Stimulated activated CD8-positive, alpha-beta memory T cell treated with anti-CD3 and anti-CD28 coated beads, Interleukin-7, amount 100 ng/mL, for 48 hours (primary cell): ENCODE measurements around the gene TTLL3.
"Not testable (repeated sequence)": the region's sequence is repeated elsewhere in the genome, so short reads cannot be mapped to it uniquely, and the experiment has no call there.

Experiments used
- DNase-seq, 2 donors: peaks; one replicate each; pipeline ENCODE4 v3.0.0-alpha.2; 2020; ENCODE audit warnings: low read depth in 1 of 2; ENCODE audit errors: extremely low read depth in 1 of 2

The TTLL3 gene, protein sequence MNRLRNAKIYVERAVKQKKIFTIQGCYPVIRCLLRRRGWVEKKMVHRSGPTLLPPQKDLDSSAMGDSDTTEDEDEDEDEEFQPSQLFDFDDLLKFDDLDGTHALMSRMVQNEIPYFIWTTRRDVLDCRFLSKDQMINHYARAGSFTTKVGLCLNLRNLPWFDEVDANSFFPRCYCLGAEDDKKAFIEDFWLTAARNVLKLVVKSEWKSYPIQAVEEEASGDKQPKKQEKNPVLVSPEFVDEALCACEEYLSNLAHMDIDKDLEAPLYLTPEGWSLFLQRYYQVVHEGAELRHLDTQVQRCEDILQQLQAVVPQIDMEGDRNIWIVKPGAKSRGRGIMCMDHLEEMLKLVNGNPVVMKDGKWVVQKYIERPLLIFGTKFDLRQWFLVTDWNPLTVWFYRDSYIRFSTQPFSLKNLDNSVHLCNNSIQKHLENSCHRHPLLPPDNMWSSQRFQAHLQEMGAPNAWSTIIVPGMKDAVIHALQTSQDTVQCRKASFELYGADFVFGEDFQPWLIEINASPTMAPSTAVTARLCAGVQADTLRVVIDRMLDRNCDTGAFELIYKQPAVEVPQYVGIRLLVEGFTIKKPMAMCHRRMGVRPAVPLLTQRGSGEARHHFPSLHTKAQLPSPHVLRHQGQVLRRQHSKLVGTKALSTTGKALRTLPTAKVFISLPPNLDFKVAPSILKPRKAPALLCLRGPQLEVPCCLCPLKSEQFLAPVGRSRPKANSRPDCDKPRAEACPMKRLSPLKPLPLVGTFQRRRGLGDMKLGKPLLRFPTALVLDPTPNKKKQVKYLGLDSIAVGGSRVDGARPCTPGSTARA

DNA sequence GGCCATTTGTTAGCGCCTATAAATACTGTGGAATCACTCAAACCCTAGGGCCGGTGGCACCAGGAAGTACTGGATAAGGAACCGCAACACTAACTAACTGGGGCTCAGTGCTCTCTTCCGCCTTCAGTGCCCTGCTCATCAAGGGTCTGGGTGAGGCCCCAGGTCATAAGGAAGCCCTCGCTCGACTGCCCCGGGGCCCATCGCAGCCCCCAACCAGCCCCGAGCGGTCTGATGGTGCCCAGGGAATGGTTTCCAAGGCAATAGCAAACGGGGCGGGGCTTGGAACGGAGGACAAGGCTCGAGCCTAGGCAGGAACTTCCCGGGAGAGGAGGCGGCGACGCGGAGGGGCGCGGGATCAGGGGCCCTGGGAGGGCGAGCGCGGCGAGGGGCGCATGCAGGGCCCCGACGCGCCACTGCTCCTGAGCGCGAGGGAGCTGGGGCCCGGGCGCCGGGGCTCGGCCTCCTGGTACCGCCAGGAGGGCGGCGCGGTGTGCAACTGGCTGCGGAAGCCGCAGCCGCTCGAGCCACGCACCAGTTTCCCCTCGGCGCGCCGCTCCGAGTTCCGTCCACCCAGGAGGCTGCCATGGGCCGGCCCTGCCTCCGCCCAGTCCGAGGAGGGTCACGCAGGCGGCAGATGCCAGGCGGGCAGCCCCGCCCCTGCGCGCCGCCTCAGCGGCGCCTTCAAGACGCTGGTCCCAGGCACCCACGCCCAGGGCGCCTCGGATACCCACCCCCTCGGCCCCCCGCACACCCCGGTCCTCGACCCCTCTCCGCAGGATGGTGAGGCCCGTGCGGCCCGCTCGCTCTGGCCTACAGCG lies at the start of gene TTLL3:
Gene TTLL3 (plus strand): TSS at position 648 of the 818 bp plus-strand sequence. CDS start 400 bp downstream, outside the sequence.
- DNase-seq: peak in 1 of 2 donors; percentile 21

DNA sequence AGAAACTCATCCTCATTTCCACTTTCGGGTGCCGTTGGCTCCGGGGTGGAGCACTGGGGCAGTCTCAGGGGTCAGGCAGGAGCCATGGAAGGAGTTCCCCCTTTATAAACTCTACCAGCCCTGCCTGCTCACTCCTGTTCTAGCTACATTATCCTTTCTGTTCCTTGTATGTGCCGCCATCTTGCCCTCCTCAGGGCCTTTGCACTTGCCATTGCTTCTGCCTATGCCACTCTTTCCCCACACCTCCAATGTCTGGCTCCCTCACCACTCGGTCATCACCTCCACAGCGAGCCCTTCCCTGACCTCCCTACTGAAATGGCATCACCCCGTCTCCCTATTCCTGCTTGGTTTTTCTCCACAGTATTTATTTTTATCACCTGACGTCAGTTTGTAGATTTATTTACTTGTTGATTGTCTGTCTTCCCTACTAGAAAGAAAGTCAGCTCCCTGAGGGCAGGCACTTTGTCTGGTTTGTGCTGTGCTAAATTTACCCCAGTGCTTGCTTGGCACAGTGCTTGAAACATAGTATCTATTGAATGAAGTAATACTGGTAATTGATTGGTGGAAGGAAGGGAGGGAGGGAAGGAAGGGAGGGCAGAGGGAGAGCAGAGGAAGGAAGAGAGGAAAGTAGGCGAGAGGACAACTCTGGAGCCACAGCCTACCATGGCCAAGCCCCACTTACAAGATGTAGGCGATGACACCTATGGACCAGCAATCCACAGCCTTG lies 49.1 kb upstream of the TTLL3 start:
- DNase-seq: no peak

GRCh38 chr3:9761919-9762318 lies 48.1 kb upstream of the TTLL3 start:
- DNase-seq: no peak

DNA sequence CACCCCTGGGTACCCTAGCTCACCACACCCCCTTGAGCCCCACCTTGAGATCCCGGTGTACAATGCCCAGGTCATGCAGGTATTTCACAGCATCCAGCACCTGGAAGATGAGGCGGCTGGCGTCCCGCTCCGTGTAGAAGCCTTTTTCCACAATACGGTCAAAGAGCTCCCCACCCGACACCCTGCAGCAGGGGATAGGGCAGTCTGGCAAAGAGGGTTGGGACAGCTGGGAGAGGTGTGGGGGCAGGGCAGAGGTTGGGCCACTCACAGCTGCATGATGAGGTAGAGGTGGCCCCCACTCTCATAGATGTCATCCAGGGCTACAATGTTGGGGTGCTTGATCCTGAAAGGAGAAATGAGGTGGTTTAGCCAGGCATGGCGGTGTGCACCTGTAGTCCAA lies 47.2 kb upstream of the TTLL3 start:
- DNase-seq: no peak

- no peak for DNase-seq
Observed at GRCh38 chr3:9765865-9766264, 44.2 kb upstream of the TTLL3 start.

DNA sequence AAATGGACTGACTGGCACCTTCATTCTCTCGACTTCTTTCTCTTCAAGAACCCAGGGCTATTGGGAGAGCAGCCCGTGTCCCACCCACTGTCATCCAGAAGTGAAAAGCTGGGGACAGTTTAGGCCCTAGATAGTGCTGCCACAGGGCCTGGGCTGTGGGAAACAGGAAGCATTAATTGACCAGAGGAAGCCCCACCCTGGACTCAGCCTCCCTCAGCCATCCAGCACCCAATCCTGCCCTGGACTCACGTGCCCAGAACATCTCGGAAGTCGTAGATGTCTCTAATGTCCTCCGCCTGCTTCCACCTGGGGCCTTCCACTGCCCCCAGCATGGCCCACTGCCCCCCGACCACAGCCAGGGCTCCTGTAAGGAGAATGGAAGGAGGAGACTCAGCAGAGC lies 42.6 kb upstream of the TTLL3 start:
- DNase-seq: no peak

DNA sequence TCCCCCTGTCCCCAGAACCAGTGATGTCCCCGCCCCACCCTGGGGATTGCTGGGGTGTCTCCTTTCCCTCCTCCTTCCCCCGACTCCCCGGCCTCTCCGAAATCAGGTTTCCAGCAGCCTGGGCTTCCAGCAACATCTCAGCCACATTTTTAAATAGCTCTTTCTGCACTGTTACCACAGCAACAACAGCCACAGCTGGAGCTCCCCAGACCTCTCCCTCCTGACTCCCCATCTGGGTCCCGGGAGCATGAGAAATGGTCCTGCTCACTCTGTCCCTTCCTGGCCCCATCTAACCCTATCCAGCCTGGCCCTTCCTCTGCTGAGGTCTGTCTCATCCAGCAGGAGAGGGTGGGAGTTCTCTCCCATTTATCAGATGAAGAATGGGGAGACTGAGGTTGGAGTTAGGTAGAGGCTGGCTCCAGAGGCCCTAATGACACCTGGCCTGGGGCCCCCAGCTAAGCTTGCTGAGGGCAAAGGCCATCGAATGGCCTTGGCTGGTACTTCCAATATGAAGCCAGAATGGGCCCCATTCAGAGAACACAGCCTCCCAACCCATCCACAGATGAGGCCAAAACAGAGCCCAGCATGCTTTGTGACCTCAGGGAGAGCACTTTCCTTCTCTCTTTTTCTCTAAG lies 41.8 kb upstream of the TTLL3 start:
- no peak for DNase-seq

GRCh38 chr3:9769012-9769411 lies 41.0 kb upstream of the TTLL3 start:
- DNase-seq: no peak

- no peak for DNase-seq
Observed at GRCh38 chr3:9769426-9770275, 40.4 kb upstream of the TTLL3 start, which contains the start of gene CAMK1. CAMK1 (minus strand) TSS chr3:9769947; CDS start chr3:9767749, 2,198 bp downstream.

DNA sequence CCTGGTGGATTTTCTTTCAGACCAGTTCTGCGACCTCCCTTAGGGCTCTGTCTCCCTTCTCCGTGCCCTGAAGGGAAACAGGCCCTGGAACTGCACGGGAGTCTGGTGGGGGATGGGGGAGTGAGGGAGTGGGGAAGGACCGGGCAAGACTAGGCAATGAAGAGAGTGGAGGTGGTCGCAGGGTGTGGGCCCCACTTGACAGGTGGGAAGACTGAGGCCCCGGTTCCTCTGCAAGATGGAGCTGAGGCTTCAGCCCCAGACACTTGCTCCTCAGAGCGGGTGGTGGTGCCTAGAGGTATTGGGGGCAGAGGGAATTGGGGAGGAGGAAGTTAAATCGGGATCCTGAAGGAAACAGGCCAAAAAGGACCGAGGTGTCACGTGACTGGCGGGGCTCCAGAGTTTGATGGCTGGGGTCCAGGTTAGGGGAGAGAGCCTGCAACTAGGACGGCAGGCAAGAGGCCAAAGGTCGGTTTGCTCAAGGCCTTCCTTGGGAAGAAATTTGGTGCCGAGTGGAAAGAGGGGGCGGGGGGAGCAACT lies 39.7 kb upstream of the TTLL3 start:
- no peak for DNase-seq

DNA sequence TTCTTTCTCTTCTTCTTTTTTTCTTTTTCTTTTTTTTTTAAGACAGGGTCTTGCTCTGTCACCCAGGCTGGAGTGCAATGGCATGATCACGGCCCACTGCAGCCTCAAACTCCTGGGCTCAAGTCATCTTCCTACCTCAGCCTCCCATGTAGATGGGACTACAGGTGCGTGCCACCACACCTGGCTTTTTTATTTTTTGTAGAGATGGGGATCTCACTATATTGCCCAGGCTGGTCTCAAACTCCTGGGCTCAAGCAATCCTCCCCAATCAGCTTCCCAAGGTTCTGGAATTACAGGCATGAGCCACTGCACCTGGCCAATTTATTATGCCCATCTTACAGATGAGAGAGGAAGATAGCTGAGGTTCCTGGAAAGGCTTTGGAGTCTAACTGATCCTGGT lies 39.1 kb upstream of the TTLL3 start:
- DNase-seq: not testable (repeated sequence)

- DNase-seq: no peak
Observed at GRCh38 chr3:9776896-9777693, 33.0 kb upstream of the TTLL3 start.

GRCh38 chr3:9777694-9778021 lies 32.4 kb upstream of the TTLL3 start:
- DNase-seq: no peak

DNA sequence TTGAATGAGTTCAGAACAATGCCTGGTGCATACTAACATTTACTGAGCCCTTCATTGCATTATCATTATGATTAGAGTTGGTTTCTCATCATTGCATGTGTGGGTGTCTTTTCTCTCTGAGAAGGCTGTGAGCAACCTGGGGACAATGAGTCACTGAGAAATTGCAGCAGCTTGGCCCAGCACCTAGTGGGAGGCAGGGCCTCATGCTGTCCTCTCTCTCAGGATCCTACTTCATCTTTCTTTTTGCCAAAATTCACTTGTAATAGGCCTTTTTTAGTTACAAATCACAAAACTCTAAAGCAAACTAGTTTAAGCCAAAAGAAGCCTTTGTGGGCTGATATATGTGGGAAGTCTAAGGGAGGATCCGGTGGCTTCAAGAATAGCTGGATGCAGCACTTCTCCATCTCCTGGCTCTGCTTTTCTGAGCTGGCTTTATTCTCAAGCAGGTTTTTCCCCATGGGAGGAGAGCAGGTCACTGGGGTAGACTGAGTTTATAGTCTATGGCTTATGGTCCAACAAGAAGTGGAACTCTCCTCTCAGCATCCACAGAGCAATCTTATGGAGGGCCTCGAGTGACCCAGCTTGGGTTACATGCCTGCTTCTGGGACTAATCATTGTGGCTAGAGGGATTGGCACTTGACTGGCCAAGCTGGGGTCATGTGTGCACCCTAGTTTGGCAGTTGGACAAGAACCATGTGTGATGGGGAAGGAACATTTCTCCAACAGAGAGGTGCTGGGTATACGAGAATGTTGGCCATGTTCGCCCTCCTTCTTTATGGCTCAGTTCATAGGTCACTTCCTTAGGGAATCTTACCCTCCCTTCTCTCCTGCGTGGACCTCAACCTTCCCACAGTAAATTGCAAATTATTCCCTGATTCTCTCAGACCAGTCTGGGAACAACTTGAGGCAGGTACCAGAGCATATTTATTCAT lies 31.7 kb upstream of the TTLL3 start:
- DNase-seq: peak in 1 of 2 donors; percentile 71

DNA sequence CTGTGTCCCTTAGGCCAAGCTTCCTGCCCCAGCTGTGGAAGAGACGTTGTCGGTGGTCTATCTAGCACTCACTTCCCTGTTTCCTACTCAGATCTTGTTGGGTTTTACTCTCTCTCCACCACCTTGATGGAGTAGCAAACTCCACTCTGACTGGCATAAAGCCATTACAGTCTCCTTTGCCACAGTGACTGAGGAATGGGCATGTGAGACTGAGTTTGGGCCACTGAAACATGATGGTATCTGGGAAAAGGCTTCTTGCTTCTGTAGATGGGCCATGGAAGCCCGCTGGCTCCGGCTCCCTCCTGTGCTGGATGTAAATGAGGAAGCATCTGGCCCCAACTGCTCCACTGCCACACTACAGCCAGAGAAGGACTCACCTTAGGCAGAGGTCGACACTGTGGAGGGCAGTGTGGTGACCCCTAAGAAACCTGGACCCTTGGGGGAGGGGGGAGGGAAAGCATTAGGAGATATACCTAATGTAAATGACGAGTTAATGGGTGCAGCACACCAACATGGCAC lies 30.9 kb upstream of the TTLL3 start:
- no peak for DNase-seq

- DNase-seq: peak in 1 of 2 donors; percentile 63
Observed at GRCh38 chr3:9779721-9780457, 30.2 kb upstream of the TTLL3 start.
